Omental fat pad (tissue), 4 donors: ENCODE results near the gene GPR157. TPM values are rescaled to one million over a fixed set of nuclear protein-coding genes. Genes with fewer than 3 reads are reported as not detected.

ENCODE experiments used
- ATAC-seq: fragments of 150-250 bp; one replicate; pipeline ENCODE4 v1.9.1; 2016; ENCODE audit warnings: mild to moderate bottlenecking, moderate library complexity; ENCODE audit not compliant: low FRiP score
- DNase-seq: peaks from one replicate; pipeline ENCODE4 v3.0.0-alpha.2; 2019; ENCODE audit warnings: low spot score
- total RNA-seq, 4 donors: library from RNA; depleted of rRNA; stranded (reverse); fragments of >200 nt; gene quantifications; one replicate each; pipeline ENCODE4 v1.1.0, GENCODE V29; 2016
- TF ChIP-seq, protein P1 (sequence below), 3 donors: fragments of 450-650 bp; IDR thresholded peaks; one replicate each; pipeline ENCODE4 v1.5.1; 2016 to 2017; ENCODE audit warnings: antibody characterized with exemption in 3 of 3, mild to moderate bottlenecking in 3 of 3, moderate library complexity in 2 of 3

Gene GPR157, protein sequence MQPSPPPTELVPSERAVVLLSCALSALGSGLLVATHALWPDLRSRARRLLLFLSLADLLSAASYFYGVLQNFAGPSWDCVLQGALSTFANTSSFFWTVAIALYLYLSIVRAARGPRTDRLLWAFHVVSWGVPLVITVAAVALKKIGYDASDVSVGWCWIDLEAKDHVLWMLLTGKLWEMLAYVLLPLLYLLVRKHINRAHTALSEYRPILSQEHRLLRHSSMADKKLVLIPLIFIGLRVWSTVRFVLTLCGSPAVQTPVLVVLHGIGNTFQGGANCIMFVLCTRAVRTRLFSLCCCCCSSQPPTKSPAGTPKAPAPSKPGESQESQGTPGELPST
- total RNA-seq, result 1 to 10 TPM; 1.6 to 8.8 (median 6.9) TPM

DNA sequence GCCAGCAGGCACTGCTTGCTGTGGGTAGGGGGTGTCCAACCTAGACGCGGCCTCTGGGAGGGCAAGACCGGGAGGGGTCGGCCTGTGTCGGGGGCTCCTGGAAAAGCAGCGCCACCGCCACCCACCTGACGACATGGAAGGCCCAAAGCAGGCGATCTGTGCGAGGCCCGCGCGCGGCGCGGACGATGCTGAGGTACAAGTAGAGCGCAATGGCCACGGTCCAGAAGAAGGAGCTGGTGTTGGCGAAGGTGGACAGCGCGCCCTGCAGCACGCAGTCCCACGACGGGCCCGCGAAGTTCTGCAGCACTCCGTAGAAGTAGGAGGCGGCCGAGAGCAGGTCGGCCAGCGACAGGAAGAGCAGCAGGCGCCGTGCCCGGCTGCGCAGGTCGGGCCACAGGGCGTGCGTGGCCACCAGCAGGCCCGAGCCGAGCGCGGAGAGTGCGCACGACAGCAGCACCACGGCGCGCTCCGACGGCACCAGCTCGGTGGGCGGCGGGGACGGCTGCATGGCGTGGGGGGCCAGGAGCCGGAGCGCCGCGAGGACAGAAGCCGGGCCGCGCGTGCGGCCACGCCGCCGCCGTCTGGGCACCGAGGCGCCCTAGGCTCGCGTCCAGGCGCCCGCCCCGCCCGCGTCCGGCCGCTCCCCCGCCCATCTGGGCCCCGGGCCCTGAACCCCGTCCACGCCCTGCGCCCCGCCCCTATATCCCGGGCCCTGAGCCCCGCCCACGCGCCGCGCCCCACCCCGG is at the start of gene GPR157:
GPR157 (minus strand) TSS at position 583 of the 746 bp plus-strand sequence; CDS start at position 508, 75 bp downstream.
- ATAC-seq, result peak; percentile 94
- TF ChIP-seq, protein P1, sequence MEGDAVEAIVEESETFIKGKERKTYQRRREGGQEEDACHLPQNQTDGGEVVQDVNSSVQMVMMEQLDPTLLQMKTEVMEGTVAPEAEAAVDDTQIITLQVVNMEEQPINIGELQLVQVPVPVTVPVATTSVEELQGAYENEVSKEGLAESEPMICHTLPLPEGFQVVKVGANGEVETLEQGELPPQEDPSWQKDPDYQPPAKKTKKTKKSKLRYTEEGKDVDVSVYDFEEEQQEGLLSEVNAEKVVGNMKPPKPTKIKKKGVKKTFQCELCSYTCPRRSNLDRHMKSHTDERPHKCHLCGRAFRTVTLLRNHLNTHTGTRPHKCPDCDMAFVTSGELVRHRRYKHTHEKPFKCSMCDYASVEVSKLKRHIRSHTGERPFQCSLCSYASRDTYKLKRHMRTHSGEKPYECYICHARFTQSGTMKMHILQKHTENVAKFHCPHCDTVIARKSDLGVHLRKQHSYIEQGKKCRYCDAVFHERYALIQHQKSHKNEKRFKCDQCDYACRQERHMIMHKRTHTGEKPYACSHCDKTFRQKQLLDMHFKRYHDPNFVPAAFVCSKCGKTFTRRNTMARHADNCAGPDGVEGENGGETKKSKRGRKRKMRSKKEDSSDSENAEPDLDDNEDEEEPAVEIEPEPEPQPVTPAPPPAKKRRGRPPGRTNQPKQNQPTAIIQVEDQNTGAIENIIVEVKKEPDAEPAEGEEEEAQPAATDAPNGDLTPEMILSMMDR (IDR thresholded peaks at IDR 0.05), result no peak
- DNase-seq, result peak; percentile 73

DNA sequence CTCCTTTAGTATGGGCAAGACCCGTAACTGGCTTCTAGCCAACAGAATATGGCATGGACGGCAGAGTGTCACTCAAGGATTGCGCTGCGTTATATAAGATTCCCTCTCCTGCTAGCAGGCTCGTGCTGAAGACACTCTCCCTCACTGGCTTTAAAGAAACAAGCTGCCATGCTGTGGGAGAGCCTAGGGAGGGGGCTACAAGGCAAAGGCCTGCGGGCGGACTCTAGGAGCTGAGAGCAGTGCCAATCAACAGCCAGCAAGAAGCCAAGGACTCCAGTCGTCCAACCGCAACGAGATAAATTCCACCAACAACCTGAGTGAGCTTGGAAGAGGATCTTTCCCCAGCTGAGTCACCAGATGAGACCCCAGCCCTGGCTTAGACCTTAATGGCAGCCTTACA is 45.9 kb upstream of the GPR157 start:
- ATAC-seq (no peak), DNase-seq (no peak)
- TF ChIP-seq, protein P1 (IDR thresholded peaks at IDR 0.05), result no peak

DNA sequence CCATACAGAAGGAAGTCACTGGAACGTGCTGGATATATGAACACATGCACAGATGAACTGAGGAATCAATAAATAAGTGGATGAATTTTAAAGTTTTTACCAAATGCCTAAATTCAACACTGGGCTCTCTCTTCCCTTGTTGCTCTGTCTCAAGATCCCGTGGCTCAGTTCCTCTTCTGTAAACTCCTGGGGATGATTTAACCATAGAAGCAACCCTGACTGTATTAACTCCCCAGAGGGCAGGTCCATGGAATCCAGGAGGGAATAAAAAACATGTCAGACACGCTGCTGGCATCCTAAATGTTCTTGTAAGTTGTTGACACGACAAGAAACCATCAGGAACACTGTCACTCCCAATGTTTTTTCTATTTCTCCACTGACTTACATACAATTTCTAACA is 45.3 kb upstream of the GPR157 start:
- TF ChIP-seq, protein P1 (IDR thresholded peaks at IDR 0.05), result no peak
- ATAC-seq (no peak), DNase-seq (no peak)

DNA sequence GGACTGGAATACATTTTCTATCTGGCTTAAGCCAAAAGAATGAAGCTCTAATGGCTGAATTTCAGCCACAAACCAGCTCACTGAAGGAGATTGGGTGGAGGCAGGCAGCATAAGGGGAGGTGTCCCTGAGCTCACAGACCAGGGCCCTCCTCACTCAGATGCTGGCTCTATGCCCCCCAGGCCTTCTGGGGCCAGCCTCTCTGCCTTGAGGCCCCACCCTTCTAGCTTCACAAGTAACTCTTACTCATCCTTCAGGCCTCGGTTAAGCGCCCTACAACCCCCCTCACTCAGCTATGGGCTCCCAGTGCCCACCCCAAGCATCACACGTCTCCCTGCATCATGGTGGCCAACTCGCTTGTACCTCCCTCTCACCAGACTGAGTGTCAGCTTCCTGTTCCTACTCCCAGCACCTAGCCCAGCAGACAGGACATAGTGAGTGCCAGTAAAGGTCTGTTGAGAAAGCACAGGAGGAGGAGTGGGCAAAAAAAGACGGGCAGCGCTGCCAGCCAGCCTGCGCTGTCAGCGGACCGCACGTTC is 40.8 kb upstream of the GPR157 start:
- TF ChIP-seq, protein P1 (IDR thresholded peaks at IDR 0.05), result no peak
- ATAC-seq (no peak), DNase-seq (no peak)

DNA sequence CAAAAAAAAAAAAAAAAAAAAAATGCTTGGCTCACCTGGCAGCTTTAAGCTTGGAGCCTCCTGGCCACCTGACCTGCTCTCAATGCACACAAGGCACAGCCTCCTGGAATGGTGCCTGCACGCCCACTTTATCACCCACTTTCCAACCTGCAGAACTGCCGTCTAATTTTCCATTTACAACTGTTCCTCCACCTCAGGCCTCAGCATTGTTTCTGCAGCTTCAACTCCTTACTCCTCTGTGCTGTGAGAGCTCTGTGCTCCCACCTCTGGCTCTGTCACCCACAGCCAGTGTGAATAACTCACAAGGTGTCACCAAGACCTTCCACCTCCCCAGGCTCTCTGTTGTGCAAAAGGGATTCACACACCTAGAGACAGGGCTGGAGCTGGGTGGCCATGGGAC is 38.7 kb upstream of the GPR157 start:
- TF ChIP-seq, protein P1 (IDR thresholded peaks at IDR 0.05), result no peak
- DNase-seq (no peak), ATAC-seq (no peak)

DNA sequence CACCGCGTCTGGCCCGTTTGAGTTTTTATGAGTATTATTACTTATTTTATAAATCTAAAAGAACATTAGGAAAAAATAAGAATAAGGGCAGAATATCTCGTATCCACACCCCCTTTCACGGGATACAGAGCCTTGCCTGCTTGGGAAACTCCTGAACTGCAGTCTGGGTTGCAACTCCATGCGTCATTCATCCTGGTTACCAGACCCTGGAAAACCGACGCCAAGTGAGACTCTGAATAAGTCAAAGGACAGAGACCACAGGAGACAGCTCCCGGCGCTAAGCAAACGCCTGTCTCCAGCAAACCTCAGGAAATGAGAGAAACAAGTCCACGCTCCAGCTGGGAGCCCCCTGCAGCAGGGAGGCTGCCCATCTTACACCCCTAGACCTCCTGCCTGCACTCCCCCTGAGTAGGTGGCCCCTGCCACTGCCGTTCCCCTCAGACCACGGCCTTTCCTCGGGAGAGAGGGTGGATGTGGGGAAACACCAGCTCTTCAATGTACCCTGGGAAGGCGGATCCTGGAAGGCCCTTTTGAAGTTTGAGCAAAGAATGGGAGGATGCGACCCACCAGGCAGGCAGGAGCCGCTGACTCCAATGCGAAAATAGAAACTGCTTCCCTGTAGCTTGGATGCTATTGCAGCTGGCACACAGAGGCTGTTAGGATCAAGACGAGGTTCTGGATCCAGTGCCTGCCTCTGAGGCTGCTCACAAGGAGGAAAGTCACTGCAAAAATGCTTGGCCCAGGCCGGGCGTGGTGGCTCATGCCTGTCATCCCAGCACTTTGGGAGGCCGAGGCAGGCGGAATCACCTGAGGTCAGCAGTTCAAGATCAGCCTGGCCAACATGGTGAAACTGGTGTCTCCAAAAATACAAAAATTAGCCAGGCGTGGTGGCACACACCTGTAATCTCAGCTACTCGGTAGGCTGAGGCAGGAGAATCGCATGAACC is 37.7 kb upstream of the GPR157 start:
- DNase-seq (no peak), ATAC-seq (no peak)
- TF ChIP-seq, protein P1 (IDR thresholded peaks at IDR 0.05), result no peak
